ENCODE data around the gene PPP1R1B.

GRCh38 chr17:39670746-39671145, 44.0 kb downstream of the PPP1R1B start:
- TF ChIP-seq EP300 (IDR thresholded peaks at IDR 0.05) (no peak), CTCF (IDR thresholded peaks at IDR 0.05) (no peak), POLR2A (IDR thresholded peaks at IDR 0.05) (no peak)

Data from suprapubic skin (tissue), 3 donors.